Measurements from ENCODE around the gene ST7. TPM values are rescaled to one million over a fixed set of nuclear protein-coding genes. Genes with fewer than 3 reads are reported as not detected.
A peak's percentile ranks its signal among the peaks of the same experiment; 100 is the strongest.

Gene ST7
- total and polyA plus RNA-seq, 2 experiments from 2014 or later, result 9.9 to 18.3 TPM

DNA sequence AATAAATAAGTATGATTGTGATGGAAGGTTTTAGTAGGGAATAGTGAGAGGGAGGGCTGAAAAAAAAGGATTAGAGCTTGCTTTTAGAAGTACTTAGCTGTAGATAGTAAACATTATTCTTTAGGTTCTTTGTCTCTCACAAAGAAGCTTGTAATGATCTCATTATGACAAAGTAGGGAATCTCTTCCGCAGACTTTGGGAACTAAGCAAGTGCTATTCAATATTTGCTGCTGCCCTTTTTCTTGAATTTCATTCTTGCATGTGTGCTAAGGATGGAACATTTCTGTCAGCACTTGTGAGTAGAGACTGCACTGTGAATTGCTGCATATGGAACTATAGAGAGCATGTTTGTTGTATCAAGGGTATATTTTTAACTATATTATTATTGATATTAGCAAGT lies 173.4 kb downstream of the ST7 start (continued):
- TF ChIP-seq, protein P1, sequence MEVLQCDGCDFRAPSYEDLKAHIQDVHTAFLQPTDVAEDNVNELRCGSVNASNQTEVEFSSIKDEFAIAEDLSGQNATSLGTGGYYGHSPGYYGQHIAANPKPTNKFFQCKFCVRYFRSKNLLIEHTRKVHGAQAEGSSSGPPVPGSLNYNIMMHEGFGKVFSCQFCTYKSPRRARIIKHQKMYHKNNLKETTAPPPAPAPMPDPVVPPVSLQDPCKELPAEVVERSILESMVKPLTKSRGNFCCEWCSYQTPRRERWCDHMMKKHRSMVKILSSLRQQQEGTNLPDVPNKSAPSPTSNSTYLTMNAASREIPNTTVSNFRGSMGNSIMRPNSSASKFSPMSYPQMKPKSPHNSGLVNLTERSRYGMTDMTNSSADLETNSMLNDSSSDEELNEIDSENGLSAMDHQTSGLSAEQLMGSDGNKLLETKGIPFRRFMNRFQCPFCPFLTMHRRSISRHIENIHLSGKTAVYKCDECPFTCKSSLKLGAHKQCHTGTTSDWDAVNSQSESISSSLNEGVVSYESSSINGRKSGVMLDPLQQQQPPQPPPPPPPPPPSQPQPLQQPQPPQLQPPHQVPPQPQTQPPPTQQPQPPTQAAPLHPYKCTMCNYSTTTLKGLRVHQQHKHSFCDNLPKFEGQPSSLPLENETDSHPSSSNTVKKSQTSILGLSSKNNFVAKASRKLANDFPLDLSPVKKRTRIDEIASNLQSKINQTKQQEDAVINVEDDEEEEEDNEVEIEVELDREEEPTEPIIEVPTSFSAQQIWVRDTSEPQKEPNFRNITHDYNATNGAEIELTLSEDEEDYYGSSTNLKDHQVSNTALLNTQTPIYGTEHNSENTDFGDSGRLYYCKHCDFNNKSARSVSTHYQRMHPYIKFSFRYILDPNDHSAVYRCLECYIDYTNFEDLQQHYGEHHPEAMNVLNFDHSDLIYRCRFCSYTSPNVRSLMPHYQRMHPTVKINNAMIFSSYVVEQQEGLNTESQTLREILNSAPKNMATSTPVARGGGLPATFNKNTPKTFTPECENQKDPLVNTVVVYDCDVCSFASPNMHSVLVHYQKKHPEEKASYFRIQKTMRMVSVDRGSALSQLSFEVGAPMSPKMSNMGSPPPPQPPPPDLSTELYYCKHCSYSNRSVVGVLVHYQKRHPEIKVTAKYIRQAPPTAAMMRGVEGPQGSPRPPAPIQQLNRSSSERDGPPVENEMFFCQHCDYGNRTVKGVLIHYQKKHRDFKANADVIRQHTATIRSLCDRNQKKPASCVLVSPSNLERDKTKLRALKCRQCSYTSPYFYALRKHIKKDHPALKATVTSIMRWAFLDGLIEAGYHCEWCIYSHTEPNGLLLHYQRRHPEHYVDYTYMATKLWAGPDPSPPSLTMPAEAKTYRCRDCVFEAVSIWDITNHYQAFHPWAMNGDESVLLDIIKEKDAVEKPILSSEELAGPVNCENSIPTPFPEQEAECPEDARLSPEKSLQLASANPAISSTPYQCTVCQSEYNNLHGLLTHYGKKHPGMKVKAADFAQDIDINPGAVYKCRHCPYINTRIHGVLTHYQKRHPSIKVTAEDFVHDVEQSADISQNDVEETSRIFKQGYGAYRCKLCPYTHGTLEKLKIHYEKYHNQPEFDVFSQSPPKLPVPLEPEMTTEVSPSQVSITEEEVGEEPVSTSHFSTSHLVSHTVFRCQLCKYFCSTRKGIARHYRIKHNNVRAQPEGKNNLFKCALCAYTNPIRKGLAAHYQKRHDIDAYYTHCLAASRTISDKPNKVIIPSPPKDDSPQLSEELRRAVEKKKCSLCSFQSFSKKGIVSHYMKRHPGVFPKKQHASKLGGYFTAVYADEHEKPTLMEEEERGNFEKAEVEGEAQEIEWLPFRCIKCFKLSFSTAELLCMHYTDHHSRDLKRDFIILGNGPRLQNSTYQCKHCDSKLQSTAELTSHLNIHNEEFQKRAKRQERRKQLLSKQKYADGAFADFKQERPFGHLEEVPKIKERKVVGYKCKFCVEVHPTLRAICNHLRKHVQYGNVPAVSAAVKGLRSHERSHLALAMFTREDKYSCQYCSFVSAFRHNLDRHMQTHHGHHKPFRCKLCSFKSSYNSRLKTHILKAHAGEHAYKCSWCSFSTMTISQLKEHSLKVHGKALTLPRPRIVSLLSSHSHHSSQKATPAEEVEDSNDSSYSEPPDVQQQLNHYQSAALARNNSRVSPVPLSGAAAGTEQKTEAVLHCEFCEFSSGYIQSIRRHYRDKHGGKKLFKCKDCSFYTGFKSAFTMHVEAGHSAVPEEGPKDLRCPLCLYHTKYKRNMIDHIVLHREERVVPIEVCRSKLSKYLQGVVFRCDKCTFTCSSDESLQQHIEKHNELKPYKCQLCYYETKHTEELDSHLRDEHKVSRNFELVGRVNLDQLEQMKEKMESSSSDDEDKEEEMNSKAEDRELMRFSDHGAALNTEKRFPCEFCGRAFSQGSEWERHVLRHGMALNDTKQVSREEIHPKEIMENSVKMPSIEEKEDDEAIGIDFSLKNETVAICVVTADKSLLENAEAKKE (CRISPR knock-in tag; IDR thresholded peaks at IDR 0.05), result no peak
- TF ChIP-seq, protein P2, sequence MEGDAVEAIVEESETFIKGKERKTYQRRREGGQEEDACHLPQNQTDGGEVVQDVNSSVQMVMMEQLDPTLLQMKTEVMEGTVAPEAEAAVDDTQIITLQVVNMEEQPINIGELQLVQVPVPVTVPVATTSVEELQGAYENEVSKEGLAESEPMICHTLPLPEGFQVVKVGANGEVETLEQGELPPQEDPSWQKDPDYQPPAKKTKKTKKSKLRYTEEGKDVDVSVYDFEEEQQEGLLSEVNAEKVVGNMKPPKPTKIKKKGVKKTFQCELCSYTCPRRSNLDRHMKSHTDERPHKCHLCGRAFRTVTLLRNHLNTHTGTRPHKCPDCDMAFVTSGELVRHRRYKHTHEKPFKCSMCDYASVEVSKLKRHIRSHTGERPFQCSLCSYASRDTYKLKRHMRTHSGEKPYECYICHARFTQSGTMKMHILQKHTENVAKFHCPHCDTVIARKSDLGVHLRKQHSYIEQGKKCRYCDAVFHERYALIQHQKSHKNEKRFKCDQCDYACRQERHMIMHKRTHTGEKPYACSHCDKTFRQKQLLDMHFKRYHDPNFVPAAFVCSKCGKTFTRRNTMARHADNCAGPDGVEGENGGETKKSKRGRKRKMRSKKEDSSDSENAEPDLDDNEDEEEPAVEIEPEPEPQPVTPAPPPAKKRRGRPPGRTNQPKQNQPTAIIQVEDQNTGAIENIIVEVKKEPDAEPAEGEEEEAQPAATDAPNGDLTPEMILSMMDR (conservative IDR thresholded peaks at IDR 0.05; ENCODE audit: low read depth in 2 of 2), result no peak
- no peak for TF ChIP-seq CREB1 (CRISPR knock-in tag; IDR thresholded peaks at IDR 0.05; ENCODE audit: low read depth)

DNA sequence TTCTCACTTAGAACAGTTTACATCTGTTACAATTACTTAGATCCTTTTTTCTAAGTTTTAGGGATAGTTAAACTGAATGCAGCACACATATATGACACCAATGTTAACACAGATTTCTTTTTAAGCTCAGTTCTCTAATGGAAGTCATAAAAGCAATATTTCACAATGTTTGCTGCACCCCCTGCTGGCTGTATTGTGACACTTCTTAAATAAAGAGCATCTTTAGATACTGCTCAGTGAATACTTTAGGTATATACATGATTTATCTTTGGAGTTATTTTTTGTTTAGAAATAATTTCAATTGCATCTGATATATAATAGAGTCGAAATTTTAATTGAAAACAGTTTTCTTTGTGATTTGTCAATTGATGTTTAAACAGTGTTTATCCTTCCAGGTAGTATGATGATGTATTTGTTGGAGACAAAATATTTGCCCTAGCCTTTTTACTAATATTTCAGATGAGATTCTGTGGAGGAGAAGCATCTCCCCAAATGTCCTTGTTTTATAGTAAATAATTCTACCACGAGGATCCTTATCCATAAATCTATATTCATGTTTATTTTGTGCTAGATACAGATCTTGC lies 174.4 kb downstream of the ST7 start:
- no peak overlapping the region for H3K4me3 ChIP-seq
- Mint-ChIP-seq H3K27me3 (ENCODE audit: insufficient read depth, low read depth, poor library complexity) (no peaks in the 10 kb centered on the region), H3K4me3 (no peak overlapping the region), H3K27ac (no peak overlapping the region), H3K36me3 (ENCODE audit: low read depth) (peaks cover 4% of the 10 kb centered on the region; the same call in 1 of the 3 replicates), H3K9me3 (no peaks in the 10 kb centered on the region), H3K4me1 (peaks cover 25% of the 10 kb centered on the region)
- H3K9me2 ChIP-seq (ENCODE audit: insufficient read depth), result no peaks in the 10 kb centered on the region
- DNase-seq (ENCODE audit: low spot score) (peak; percentile 68), ATAC-seq (no peak; the same call in 1 of the 3 replicates)
- no peaks in the 10 kb centered on the region for H4K20me1 ChIP-seq (replicated peaks; ENCODE audit: insufficient read depth)
- H2AFZ ChIP-seq, result no peak overlapping the region
- no peaks in the 10 kb centered on the region for H3F3A ChIP-seq (replicated peaks; ENCODE audit: low read depth)
- H3K4me1 ChIP-seq (ENCODE audit: insufficient read depth), result peaks cover 20% of the 10 kb centered on the region
- no peak for TF ChIP-seq EZH2phosphoT487 (IDR thresholded peaks at IDR 0.05; ENCODE audit: unreplicated experiment)
- TF ChIP-seq, protein P2 (conservative IDR thresholded peaks at IDR 0.05; ENCODE audit: low read depth in 2 of 2), result peak; percentile 65 to 91
- H3K27me3 ChIP-seq (ENCODE audit: insufficient read depth), result no peaks in the 10 kb centered on the region
- H3K27ac ChIP-seq (ENCODE audit: low read depth), result no peak overlapping the region
- no peaks in the 10 kb centered on the region for H3K36me3 ChIP-seq (ENCODE audit: insufficient read depth)
- H3K79me2 ChIP-seq (replicated peaks; ENCODE audit: insufficient read depth), result no peaks in the 10 kb centered on the region
- H3K4me2 ChIP-seq, result no peak overlapping the region
